PC-3 (cell line): ENCODE measurements around the gene RAI14.

Source experiments
- EZH2 ChIP-seq: fragments of 300-600 bp; sonication (generic); IDR thresholded peaks from one replicate; pipeline ENCODE4 v1.6.1; 2017; ENCODE audit warnings: antibody characterized with exemption, mild to moderate bottlenecking, low read length; ENCODE audit not compliant: unreplicated experiment
- TF ChIP-seq, protein P1 (sequence below): fragments of 300-600 bp; sonication (generic); conservative IDR thresholded peaks from 2 replicates; pipeline ENCODE4 v1.5.1; 2017; ENCODE audit warnings: antibody characterized with exemption, low read depth, mild to moderate bottlenecking, low read length

DNA sequence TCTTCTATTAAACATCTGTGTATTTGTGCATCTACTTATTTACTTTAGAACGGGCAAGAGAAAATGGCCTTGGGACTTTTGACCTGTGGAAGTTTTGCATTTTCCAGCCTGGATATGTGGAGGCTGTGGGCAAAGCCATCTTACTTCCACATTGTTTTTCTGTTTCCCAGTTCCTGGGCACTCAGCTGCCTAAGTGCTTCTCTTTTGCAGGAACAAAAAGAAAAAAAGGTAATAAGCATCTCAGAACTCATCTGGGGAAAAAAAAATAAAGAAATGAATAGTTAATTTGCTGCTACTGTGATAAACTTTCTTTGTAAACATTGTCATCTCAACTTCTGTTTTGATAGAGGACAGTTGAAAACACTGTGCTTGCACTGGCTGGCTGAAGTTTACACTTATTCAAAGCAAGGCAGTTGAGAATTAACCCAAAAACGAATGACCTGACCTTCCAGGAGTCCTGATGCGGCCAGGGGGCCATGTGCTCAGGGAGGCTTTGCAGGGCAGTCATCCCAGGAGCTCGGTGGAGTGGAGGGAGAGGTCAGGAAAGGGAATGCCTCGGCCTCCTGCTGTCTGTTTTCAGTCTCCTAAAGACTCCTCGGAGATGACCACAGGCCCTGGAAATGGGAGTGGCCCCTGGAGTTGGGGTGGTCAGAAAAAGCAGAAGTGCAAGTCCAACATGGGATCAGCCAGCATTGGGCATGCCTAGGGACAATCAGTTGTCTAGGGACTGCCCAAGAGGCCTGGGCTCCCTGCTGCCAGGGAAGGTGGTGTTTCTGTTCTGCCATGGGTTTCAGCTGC, 75.5 kb downstream of the RAI14 start:
- TF ChIP-seq, protein P1, sequence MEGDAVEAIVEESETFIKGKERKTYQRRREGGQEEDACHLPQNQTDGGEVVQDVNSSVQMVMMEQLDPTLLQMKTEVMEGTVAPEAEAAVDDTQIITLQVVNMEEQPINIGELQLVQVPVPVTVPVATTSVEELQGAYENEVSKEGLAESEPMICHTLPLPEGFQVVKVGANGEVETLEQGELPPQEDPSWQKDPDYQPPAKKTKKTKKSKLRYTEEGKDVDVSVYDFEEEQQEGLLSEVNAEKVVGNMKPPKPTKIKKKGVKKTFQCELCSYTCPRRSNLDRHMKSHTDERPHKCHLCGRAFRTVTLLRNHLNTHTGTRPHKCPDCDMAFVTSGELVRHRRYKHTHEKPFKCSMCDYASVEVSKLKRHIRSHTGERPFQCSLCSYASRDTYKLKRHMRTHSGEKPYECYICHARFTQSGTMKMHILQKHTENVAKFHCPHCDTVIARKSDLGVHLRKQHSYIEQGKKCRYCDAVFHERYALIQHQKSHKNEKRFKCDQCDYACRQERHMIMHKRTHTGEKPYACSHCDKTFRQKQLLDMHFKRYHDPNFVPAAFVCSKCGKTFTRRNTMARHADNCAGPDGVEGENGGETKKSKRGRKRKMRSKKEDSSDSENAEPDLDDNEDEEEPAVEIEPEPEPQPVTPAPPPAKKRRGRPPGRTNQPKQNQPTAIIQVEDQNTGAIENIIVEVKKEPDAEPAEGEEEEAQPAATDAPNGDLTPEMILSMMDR: no peak
- no peak for TF ChIP-seq EZH2
